SK-N-SH (cell line): Measurements from ENCODE around the gene MYLK. TPM values are rescaled to one million over a fixed set of nuclear protein-coding genes. Genes with fewer than 3 reads are reported as not detected.

ENCODE experiments used
- CTCF ChIA-PET: fragments of 300-600, 350-600 bp; formaldehyde crosslinking; extraction: SDS; loops from one replicate; lab custom pipeline; 2021; lab: Yijun Ruan, JAX
- POLR2A ChIA-PET: fragments of 350-600 bp; sonication (Branson Sonifier 250); formaldehyde crosslinking; extraction: SDS; loops from one replicate; lab custom pipeline; 2020; ENCODE audit warnings: antibody characterized with exemption, inconsistent platforms; lab: Yijun Ruan, JAX
- DNase-seq: peaks from one replicate; pipeline ENCODE4 v3.0.0; 2012
- H2AFZ ChIP-seq: fragments of 200-600 bp; sonication (generic); 2 replicates; pipeline ENCODE4 v1.8.1; 2016; ENCODE audit warnings: antibody characterized with exemption, mild to moderate bottlenecking, low read depth
- H3F3A ChIP-seq: fragments of 200-600 bp; sonication (generic); replicated peaks from 2 replicates; pipeline ENCODE3; 2016; ENCODE audit warnings: antibody characterized with exemption, mild to moderate bottlenecking; ENCODE audit not compliant: insufficient read depth
- H3K27ac ChIP-seq, 2 experiments: fragments of 200-500 bp in 1 of 2; fragments of 200-600 bp in 1 of 2; sonication (Bioruptor generic) in 1 of 2; sonication (generic), shearing (Covaris generic) in 1 of 2; 2 replicates each; pipeline versions ENCODE4 v1.5.1 to v1.6.1; 2014 to 2016; ENCODE audit warnings: low read depth in 2 of 2, inconsistent platforms in 1 of 2, low read length in 1 of 2, mild to moderate bottlenecking in 1 of 2, mixed read lengths in 1 of 2
- H3K27me3 ChIP-seq: fragments of 200-600 bp; sonication (generic), shearing (Covaris generic); 2 replicates; pipeline ENCODE4 v1.6.1; 2016; ENCODE audit warnings: mixed run types; ENCODE audit not compliant: insufficient read depth
- H3K36me3 ChIP-seq, 2 experiments: fragments of 200-500 bp in 1 of 2; fragments of 200-600 bp in 1 of 2; sonication (Bioruptor generic) in 1 of 2; sonication (generic) in 1 of 2; replicated peaks in 1 of 2; 2 replicates each; pipeline versions ENCODE3 to v1.5.1; 2014 to 2016; ENCODE audit warnings: low read length in 1 of 2, mild to moderate bottlenecking in 1 of 2; ENCODE audit not compliant: insufficient read depth in 2 of 2, control insufficient read depth in 1 of 2
- H3K4me1 ChIP-seq, 2 experiments: fragments of 200-500 bp in 1 of 2; fragments of 200-600 bp in 1 of 2; sonication (Bioruptor generic) in 1 of 2; sonication (generic), shearing (Covaris generic) in 1 of 2; 2 replicates each; pipeline versions ENCODE4 v1.5.1 to v1.6.1; 2014 to 2016; ENCODE audit warnings: low read depth in 1 of 2, low read length in 1 of 2, mixed run types in 1 of 2; ENCODE audit not compliant: insufficient read depth in 2 of 2, control insufficient read depth in 1 of 2
- H3K4me2 ChIP-seq: fragments of 200-600 bp; sonication (generic), shearing (Covaris generic); 2 replicates; pipeline ENCODE4 v1.6.1; 2017; ENCODE audit warnings: mixed run types
- H3K4me3 ChIP-seq, 2 experiments: fragments of 200-500 bp in 1 of 2; fragments of 200-600 bp in 1 of 2; sonication (Bioruptor generic) in 1 of 2; sonication (generic), shearing (Covaris generic) in 1 of 2; 2 replicates each; pipeline versions ENCODE4 v1.5.1 to v1.8.1; 2014 to 2016; ENCODE audit warnings: low read depth in 2 of 2, inconsistent platforms in 1 of 2, low read length in 1 of 2, mild to moderate bottlenecking in 1 of 2, mixed read lengths in 1 of 2, moderate library complexity in 1 of 2
- H3K79me2 ChIP-seq: fragments of 200-600 bp; sonication (generic); 2 replicates; pipeline ENCODE4 v1.8.1; 2017; ENCODE audit warnings: mild to moderate bottlenecking; ENCODE audit not compliant: insufficient read depth
- H3K9ac ChIP-seq: fragments of 200-600 bp; sonication (generic); 2 replicates; pipeline ENCODE4 v1.6.1; 2017; ENCODE audit warnings: mixed run types
- H3K9me2 ChIP-seq: fragments of 200-600 bp; sonication (generic); 2 replicates; pipeline ENCODE4 v1.6.1; 2017; ENCODE audit warnings: mixed run types
- H3K9me3 ChIP-seq: fragments of 200-600 bp; sonication (generic); 2 replicates; pipeline ENCODE4 v1.6.1; 2017; ENCODE audit warnings: mixed run types, mild to moderate bottlenecking, moderate library complexity
- H4K20me1 ChIP-seq: fragments of 200-600 bp; sonication (generic); 2 replicates; pipeline ENCODE4 v1.6.1; 2017; ENCODE audit warnings: mild to moderate bottlenecking, mixed run types; ENCODE audit not compliant: insufficient read depth
- EP300 ChIP-seq, 2 experiments: IDR thresholded peaks; 2 replicates each; pipeline versions ENCODE4 v1.4.0 to v1.6.1; 2012; ENCODE audit warnings: borderline replicate concordance in 1 of 2, low read depth in 1 of 2, low read length in 1 of 2
- FOSL2 ChIP-seq: IDR thresholded peaks from 2 replicates; pipeline ENCODE4 v1.4.0; 2012; ENCODE audit warnings: low read depth, mild to moderate bottlenecking, moderate library complexity, borderline replicate concordance
- JUND ChIP-seq: IDR thresholded peaks from 2 replicates; pipeline ENCODE4 v1.4.0; 2012
- MEF2A ChIP-seq: IDR thresholded peaks from 2 replicates; pipeline ENCODE4 v1.4.0; 2012; ENCODE audit warnings: low read depth, borderline replicate concordance
- NFIC ChIP-seq: IDR thresholded peaks from 2 replicates; pipeline ENCODE4 v1.4.0; 2012; ENCODE audit warnings: borderline replicate concordance
- NRF1 ChIP-seq: IDR thresholded peaks from 2 replicates; pipeline ENCODE4 v1.6.1; 2012; ENCODE audit warnings: low read depth, mild to moderate bottlenecking, low read length
- POLR2AphosphoS5 ChIP-seq: IDR thresholded peaks from 2 replicates; pipeline ENCODE4 v1.6.1; 2012; ENCODE audit warnings: low read depth, low read length
- RCOR1 ChIP-seq: fragments of 150-350 bp; IDR thresholded peaks from 2 replicates; pipeline ENCODE4 v1.6.1; 2017; ENCODE audit warnings: antibody characterized with exemption, low read length
- RXRA ChIP-seq: IDR thresholded peaks from 2 replicates; pipeline ENCODE4 v1.4.0; 2012; ENCODE audit warnings: low read depth, mild to moderate bottlenecking, borderline replicate concordance
- TCF12 ChIP-seq: IDR thresholded peaks from 2 replicates; pipeline ENCODE4 v1.4.0; 2012
- TEAD4 ChIP-seq: IDR thresholded peaks from 2 replicates; pipeline ENCODE4 v1.4.0; 2012; ENCODE audit warnings: mild to moderate bottlenecking, borderline replicate concordance; ENCODE audit not compliant: insufficient read depth
- YY1 ChIP-seq: IDR thresholded peaks from 2 replicates; pipeline ENCODE4 v1.4.0; 2012; ENCODE audit warnings: low read depth, mild to moderate bottlenecking
- WGBS: methylation state at CpG from one replicate; pipeline ENCODE4 v1.1.6; 2017; ENCODE audit warnings: low lambda C conversion rate; 5-methylcytosine and 5-hydroxymethylcytosine counted together
- polyA plus RNA-seq, 3 experiments: library from polyadenylated mRNA; depleted of rRNA; stranded (reverse); fragments of >200 nt; gene quantifications; 2 replicates each; pipeline ENCODE4 v1.2.3, GENCODE V29; 2012
- TF ChIP-seq, protein P1 (sequence below): IDR thresholded peaks from 2 replicates; pipeline ENCODE4; 2012

MYLK gene
- polyA plus RNA-seq, 1 of the 3 experiments (the other 2 are of a cell fraction) = 272 TPM

DNA sequence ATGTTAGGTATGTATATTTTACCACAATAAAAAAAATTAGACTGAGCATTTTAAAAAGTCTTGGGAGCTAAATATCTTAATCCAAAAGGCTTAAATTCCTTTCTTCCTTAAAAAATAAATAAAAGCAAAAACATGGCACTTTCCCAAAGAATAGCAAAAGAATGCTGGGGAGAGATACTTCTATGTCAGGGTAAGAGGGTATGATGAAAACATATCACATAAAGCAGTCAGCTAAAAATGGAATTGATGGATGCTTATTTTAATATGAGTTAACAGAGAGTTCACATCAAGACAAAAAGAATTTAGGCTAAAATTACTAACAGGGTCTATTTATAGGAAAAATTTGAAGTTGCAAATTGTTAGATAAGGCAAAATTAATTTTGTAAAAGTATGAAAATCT, 141.0 kb downstream of the MYLK start:
- H3K4me3 ChIP-seq = no peak overlapping the region
- peaks cover 57% of the 10 kb centered on the region for H3F3A ChIP-seq
- peak overlapping the region; percentile 82 to 94; a peak in 3 of 4 replicates for H3K27ac ChIP-seq
- no peaks in the 10 kb centered on the region for H4K20me1 ChIP-seq
- ChIA-PET CTCF (interaction anchor here (0.7 to 3.3 kb wide), 5 partner anchors 11 to 236 kb away, joined by 3 to 16 read pairs (median 3); no protein-coding TSS in a partner anchor), POLR2A (no interaction called here)
- H3K27me3 ChIP-seq = no peaks in the 10 kb centered on the region
- no peak for DNase-seq
- H2AFZ ChIP-seq = no peak overlapping the region
- no peaks in the 10 kb centered on the region for H3K9me2 ChIP-seq
- H3K4me1 ChIP-seq = peaks cover 2 to 41% of the 10 kb centered on the region in 2 experiments; a peak in 3 of 4 replicates
- H3K9ac ChIP-seq = no peak overlapping the region
- no peak overlapping the region for H3K4me2 ChIP-seq
- peaks cover 42 to 47% of the 10 kb centered on the region in 2 experiments for H3K36me3 ChIP-seq
- H3K79me2 ChIP-seq = peaks cover 4% of the 10 kb centered on the region; the same call in 1 of the 2 replicates
- peak; percentile 62 for TF ChIP-seq TCF12
- TF ChIP-seq TEAD4 = peak; percentile 37; the same call in 1 of the 2 replicates
- TF ChIP-seq FOSL2 = no peak
- peak; percentile 85 for TF ChIP-seq MEF2A
- peak; percentile 59 to 80 for TF ChIP-seq EP300 (IDR thresholded peaks at IDR 0.05; ENCODE audit: borderline replicate concordance in 1 of 2, low read depth in 1 of 2, low read length in 1 of 2)
- TF ChIP-seq, protein P1, sequence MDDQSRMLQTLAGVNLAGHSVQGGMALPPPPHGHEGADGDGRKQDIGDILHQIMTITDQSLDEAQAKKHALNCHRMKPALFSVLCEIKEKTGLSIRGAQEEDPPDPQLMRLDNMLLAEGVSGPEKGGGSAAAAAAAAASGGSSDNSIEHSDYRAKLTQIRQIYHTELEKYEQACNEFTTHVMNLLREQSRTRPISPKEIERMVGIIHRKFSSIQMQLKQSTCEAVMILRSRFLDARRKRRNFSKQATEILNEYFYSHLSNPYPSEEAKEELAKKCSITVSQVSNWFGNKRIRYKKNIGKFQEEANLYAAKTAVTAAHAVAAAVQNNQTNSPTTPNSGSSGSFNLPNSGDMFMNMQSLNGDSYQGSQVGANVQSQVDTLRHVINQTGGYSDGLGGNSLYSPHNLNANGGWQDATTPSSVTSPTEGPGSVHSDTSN = peak; percentile 81
- TF ChIP-seq NFIC = peak; percentile 42; the same call in 1 of the 2 replicates
- TF ChIP-seq POLR2AphosphoS5 = 0 out of 2 replicates have a peak, but pooled peaks have one; percentile 9
- 0 out of 2 replicates have a peak, but pooled peaks have one; percentile 23 for TF ChIP-seq YY1
- no peak for TF ChIP-seq NRF1
- TF ChIP-seq RCOR1 = no peak
- TF ChIP-seq RXRA = peak; percentile 39; the same call in 1 of the 2 replicates
- TF ChIP-seq JUND = peak; percentile 29; the same call in 1 of the 2 replicates
- H3K9me3 ChIP-seq = no peaks in the 10 kb centered on the region

- TF ChIP-seq YY1 = no peak
- TF ChIP-seq TCF12 = peak; percentile 39; the same call in 1 of the 2 replicates
- Histone ChIP-seq H2AFZ (no peak overlapping the region), H3K9ac (peak overlapping the region; percentile 47), H3K4me3 (no peak overlapping the region), H3F3A (peaks cover 57% of the 10 kb centered on the region), H3K4me1 (peaks cover 2 to 41% of the 10 kb centered on the region in 2 experiments; a peak in 3 of 4 replicates), H3K36me3 (peaks cover 38 to 47% of the 10 kb centered on the region in 2 experiments), H4K20me1 (no peaks in the 10 kb centered on the region), H3K79me2 (peaks cover 7% of the 10 kb centered on the region), H3K27me3 (no peaks in the 10 kb centered on the region), H3K9me2 (no peaks in the 10 kb centered on the region), H3K27ac (peak overlapping the region; percentile 64 to 94; a peak in 3 of 4 replicates), H3K4me2 (no peak overlapping the region), H3K9me3 (no peaks in the 10 kb centered on the region)
- ChIA-PET POLR2A (no interaction called here), CTCF (interaction anchor here (3.3 kb wide), 1 partner anchor 18 kb away, joined by 16 read pairs; no protein-coding TSS in a partner anchor)
- 75% methylated on average over 3 of the region's 3 CpGs for WGBS
- no peak for DNase-seq
These were observed 143.1 kb downstream of the MYLK start for GRCh38 chr3:123741041-123741511.
